HG03442 (cell line): ENCODE results near the gene KIF26B.

Source experiments
- ATAC-seq: cut with Tn5 transposase; IDR thresholded peaks from one replicate; pipeline ENCODE4 v1.9.1; 2021; ENCODE audit warnings: mild to moderate bottlenecking, moderate library complexity; ENCODE audit not compliant: unreplicated experiment

KIF26B gene

DNA sequence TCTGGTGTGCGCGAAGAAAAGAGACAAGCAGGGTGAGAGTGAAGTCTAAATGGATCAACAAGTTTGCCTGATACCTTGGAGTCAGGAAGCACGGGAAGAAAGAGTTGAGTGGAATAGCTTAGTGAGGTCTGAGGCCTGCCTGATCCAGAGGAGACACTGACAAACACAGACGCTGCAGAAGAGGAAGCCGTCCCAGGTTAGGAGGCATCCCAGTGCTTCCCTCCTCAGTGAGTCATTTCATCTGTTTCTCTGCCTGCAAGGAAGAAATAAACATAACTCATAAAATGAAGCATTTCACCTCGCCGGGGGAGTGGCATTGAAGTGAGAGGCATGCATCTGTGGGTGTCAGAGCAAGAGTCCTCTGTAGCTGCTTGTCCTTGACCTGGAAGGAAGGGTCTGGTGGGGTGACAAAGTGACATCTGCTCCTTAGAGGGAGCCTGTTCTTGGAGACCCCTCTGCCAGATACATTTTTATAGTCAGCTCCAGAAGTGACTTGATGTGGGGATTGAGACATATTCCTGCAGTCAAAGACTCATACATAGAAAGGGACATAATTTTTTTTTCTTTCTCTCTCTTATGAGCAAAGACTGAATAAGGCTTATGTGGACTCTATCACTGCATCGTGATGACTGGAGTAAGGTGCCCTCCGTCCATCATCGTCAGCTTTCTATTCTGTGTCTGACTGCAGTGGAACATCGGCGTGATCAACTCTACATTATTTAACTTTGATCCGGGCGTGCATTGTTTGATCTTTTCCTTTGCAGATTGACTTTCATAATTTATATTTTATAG is 256.7 kb downstream of the KIF26B start:
- ATAC-seq, result no peak

- no peak for ATAC-seq
Measured at GRCh38 chr1:245412306-245412705, 257.5 kb downstream of the KIF26B start.

DNA sequence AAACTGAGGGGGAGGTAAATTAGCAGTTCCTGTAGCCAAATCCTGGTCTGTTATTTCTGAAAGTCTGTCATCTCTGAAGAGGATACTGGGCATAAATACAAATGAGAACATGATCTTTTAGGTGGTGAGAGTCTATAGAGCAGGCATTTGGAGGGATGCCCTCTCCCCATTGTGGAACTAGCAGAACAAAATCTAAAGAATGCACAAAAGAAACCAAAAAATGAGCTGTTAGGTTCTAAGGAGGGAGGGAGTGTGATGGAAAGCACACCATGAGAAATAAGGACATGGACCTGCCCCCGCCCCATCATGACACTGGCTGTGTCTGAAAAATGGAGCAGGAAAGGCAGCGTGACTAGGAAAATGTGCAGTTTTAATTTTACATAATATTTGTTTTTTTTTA is 262.0 kb downstream of the KIF26B start:
- no peak for ATAC-seq

GRCh38 chr1:245418077-245418476 is 263.3 kb downstream of the KIF26B start:
- ATAC-seq, result no peak

- no peak for ATAC-seq
Measured at GRCh38 chr1:245419461-245419978, 264.7 kb downstream of the KIF26B start.

- ATAC-seq, result no peak
Measured at GRCh38 chr1:245419989-245420388, 265.2 kb downstream of the KIF26B start.

GRCh38 chr1:245420926-245421325 is 266.1 kb downstream of the KIF26B start:
- no peak for ATAC-seq

- no peak for ATAC-seq
Measured at GRCh38 chr1:245428681-245429080, 273.9 kb downstream of the KIF26B start.

DNA sequence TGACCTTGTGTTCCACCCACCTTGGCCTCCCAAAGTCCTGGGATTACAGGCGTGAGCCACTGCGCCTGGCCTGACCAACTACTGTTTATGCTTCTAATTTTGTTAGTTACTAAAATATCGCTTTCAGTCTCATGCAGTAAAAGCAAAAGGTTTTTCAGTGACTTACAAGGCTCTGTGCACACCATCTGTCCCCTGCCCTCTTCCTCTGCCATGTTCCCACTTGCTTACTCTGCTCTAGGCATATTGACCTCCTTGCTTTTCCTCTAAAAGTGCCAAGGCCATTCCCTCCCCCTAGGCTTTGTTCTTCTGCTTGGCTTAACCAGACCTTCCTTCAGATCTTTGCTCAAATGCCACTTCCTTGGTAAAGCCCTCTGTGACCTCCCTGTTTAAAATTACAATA is 276.9 kb downstream of the KIF26B start:
- ATAC-seq, result no peak

DNA sequence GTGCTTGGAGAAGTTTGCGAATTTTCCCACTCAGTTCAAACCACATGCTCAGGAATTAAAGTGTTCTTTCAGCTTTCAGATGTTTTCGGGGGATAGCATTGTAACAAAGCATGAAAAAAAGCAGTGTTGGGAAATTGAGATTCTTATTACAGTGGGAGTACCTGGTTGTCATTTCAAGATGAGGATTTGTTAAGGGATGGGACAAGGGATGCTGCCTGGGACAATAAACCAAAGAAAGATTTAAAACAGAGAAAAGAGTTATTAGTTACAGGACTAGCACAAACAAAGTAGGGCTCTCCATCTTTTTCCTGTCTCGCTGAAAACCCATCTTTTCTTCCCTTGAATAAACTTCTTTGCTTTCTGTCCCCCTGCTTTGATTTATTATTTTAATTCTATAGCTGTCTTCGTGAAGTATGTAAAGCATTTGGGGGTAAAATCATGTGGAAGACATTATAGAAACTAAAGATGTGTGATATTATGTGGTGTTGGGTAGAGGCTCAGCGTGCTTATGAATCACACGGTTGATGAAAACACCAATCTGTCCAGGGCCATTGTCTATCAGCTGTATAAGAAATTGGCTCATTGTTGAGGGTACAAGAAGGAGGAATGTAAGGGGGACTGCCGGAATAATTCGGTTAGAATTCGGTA is 277.6 kb downstream of the KIF26B start:
- ATAC-seq, result no peak

DNA sequence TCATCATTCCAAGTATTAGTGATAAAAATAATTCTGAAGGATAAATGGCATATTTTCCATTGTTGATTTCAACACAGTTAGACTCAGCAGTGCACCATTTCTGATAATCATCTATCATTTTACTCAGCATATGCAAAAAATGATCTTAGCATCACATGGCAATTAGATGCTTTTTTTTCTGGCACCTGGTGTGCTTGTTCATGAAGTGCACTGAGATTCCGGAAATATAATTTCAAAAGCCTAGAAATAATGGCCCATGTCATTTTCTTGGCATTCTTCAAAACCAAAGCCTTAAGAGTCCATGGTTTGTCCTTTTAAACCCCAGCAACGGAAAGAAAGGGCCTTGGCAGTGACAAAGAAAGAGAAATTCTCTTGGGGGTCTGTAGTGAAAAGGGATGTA is 278.8 kb downstream of the KIF26B start:
- no peak for ATAC-seq

DNA sequence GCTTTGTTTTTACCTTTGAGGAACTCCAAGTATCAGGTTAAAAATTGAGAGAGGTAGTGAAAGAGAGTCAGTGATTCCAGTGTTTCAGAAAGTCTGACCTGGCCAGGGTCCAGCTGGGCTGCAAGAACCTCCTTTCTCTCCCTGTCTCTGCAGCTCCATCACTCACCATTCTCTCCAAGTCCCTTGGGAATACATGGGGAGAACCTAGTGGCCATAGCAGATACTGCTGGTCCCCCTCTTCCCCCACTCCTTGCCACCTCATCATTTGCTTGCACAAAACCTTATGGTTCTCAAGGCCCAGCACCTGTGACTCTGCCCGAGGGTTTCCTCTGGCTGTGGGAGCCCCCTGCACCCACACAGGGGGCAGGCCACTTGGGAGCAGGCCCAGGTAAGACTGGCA is 279.5 kb downstream of the KIF26B start:
- no peak for ATAC-seq

DNA sequence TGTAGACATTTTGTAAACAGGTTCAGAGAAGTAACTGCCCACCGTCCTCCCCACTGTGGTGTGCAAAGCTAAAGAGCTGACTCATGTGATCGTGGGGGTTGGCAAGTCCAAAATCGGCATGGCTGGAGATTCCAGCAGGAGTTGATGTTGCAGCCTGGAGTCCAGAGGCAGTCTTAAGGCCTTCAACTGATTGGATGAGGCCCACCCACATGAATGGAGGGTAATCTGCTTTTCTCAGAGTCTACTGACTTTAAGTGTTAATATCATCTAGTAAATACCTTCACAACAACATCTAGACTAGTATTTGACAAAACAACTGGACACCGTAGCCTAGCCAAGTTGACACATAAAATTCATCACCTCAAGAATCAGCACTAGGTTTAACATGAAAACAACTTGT is 281.6 kb downstream of the KIF26B start:
- no peak for ATAC-seq

- ATAC-seq, result no peak
Measured at GRCh38 chr1:245437369-245438062, 282.7 kb downstream of the KIF26B start.

DNA sequence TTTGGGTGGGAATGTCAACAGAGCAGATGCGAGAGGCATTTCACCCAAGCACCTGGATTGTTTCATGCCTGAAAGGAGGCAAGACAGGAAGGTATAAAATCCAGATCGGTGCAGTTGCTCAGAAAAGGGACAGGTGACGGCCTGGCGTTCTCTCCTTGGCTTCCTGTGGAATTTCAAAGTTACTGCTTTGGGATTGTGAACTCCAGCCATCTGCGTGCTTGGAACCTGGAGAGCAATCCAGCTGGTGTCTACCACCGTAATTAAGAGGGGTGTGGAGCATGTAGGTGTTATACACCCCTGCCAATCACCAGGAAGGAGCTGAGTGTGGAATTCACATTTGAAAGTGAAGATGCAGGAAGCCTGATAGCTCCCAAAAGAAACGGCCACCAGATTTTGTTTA is 286.1 kb downstream of the KIF26B start:
- no peak for ATAC-seq

- ATAC-seq, result no peak
Measured at GRCh38 chr1:245441689-245442088, 286.9 kb downstream of the KIF26B start.

DNA sequence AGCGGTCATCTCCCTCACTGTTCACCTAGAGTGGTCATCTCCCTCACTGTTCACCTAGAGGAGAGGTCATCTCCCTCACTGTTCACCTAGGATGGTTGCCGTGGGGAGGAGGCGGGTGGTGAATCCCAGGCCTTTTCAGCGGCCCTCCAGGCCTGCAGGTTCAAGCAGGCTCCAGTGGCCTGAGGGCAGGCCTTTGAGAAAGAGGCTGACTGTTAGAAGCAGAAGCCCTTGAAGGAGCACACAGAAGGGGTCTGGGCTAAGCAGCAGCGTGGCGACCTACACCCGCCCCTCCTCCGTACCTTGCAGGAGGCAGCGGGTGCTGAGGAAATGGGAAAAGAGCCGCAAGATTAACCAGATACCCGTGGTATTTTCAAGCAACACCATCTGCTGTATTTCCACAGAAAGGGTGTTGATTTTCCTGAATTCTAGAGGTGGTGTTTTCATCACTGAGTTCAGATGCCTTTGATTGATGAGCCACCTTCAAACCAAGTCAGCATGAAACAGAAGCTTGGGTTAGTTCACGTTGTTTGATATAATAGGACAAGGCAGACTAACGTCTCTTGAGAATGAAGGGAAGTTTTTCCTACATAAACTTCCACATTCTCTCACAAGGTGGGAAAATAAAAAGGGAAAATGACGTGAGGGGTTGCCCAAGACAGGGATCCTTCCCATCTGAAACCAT is 289.5 kb downstream of the KIF26B start:
- ATAC-seq, result no peak

- no peak for ATAC-seq
Measured at GRCh38 chr1:245444945-245445344, 290.2 kb downstream of the KIF26B start.

DNA sequence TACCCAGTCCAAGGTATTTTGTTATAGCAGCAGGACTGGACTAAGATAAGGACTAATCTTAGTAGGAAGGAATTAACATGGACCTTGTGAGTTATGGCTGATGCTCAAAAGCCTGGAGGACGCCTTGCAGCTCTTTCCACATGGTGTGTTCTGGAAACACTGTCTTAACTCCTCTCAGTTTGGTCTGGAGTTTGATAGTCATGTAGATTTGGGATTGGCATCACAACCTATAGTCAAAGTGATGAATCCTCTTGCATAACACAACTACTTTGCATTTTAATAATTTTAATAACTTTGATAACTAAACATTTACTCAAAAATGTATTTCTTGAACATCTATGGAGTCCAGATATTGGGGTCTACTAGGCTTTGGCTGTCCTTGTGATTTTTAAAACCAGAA is 293.7 kb downstream of the KIF26B start:
- ATAC-seq, result no peak

DNA sequence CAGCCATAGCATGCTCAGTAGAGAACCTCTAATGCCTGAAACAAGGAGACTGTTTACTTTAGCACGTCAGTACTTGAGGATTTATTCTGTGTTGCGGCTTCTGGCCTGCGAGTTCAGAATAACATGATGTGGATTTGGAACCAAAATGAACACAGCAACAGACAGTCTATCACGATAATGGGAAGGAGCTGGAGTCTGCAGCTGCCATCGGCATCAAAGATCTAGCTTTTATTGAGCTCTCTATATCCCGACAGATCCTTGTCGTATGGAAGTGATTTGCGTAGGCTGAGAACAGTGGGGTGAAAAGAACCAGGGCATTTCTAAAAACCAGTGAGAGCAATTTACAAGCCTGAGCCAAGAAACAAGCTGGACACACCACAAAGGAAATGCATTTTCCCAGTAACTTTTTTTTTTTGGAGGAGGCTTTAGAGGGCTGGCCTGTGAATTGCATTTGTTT is 294.2 kb downstream of the KIF26B start:
- ATAC-seq, result no peak

DNA sequence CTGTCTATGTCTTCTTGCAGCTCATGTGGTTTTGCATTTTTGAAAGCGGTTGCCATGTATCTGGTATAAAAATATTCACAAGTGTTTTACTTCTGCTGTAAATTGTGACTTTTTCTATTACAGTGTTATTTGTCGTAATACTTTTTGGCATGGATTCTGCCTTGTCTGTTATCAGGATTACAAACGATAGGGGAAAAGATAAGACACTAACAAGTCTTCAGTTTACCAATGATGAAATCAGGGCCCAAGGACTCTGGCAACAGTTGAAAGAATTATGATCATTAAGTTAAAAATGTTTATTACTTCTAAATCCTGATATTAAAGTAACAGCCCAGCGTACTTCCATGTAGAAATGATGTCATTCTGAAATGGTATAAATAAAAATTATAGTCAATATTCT is 298.8 kb downstream of the KIF26B start:
- no peak for ATAC-seq
